HepG2 (cell line): ENCODE results near the gene SEPTIN3. TPM values are rescaled to one million over a fixed set of nuclear protein-coding genes. Genes with fewer than 3 reads are reported as not detected.
A peak's percentile ranks its signal among the peaks of the same experiment; 100 is the strongest.

Source experiments
- ARHGAP35 ChIP-seq: sonication (generic); formaldehyde crosslinking; IDR thresholded peaks from 2 replicates; pipeline ENCODE4 v1.9.0; 2022; ENCODE audit warnings: mild to moderate bottlenecking, inconsistent platforms, moderate library complexity, missing genetic modification reagents, borderline replicate concordance
- ATF1 ChIP-seq: IDR thresholded peaks from 2 replicates; pipeline ENCODE4 v1.6.1; 2016; ENCODE audit warnings: mild to moderate bottlenecking, control low read depth
- ATF7 ChIP-seq, 2 experiments: fragments of 450-650 bp in 1 of 2; sonication (generic) in 1 of 2; formaldehyde crosslinking in 1 of 2; IDR thresholded peaks; 2 replicates each; pipeline versions ENCODE4 v1.4.0 to v1.6.1; 2016 to 2020; ENCODE audit warnings: antibody characterized with exemption in 1 of 2, mild to moderate bottlenecking in 1 of 2, missing genetic modification reagents in 1 of 2
- BRF2 ChIP-seq: sonication (generic); formaldehyde crosslinking; IDR thresholded peaks from 2 replicates; pipeline ENCODE4 v1.8.1; 2022; ENCODE audit warnings: mild to moderate bottlenecking, missing genetic modification reagents
- ETS1 ChIP-seq: sonication (generic); formaldehyde crosslinking; IDR thresholded peaks from 2 replicates; pipeline ENCODE4 v1.4.0; 2020; ENCODE audit warnings: missing genetic modification reagents
- HNRNPH1 ChIP-seq: fragments of 200-400 bp; formaldehyde crosslinking; optimal IDR thresholded peaks from 2 replicates; pipeline ENCODE3; 2017; ENCODE audit warnings: mild to moderate bottlenecking, low read depth, low read length
- IKZF1 ChIP-seq: fragments of 450-650 bp; IDR thresholded peaks from 2 replicates; pipeline ENCODE4 v1.7.1; 2016
- KMT2B ChIP-seq: IDR thresholded peaks from 2 replicates; pipeline ENCODE4 v1.6.1; 2016; ENCODE audit warnings: missing genetic modification reagents, missing compliant biosample characterization
- MTF2 ChIP-seq: sonication (generic); formaldehyde crosslinking; IDR thresholded peaks from 2 replicates; pipeline ENCODE4 v1.5.0; 2020; ENCODE audit warnings: missing genetic modification reagents, borderline replicate concordance
- RFX3 ChIP-seq: IDR thresholded peaks from 2 replicates; pipeline ENCODE4 v1.6.1; 2016; ENCODE audit warnings: missing biosample characterization, missing genetic modification reagents
- RFX5 ChIP-seq: IDR thresholded peaks from 2 replicates; pipeline ENCODE4 v1.6.1; 2011; ENCODE audit warnings: low read depth, low read length, improper control_type of control experiment
- RORA ChIP-seq: sonication (generic); formaldehyde crosslinking; IDR thresholded peaks from 2 replicates; pipeline ENCODE4 v1.5.0; 2020; ENCODE audit warnings: mild to moderate bottlenecking, missing genetic modification reagents, moderate library complexity
- SIX4 ChIP-seq: sonication (generic); formaldehyde crosslinking; IDR thresholded peaks from 2 replicates; pipeline ENCODE4 v1.4.0; 2020; ENCODE audit warnings: missing genetic modification reagents
- TAF1 ChIP-seq: sonication (generic); formaldehyde crosslinking; IDR thresholded peaks from 2 replicates; pipeline ENCODE4 v1.4.0; 2020; ENCODE audit warnings: missing genetic modification reagents
- TCF12 ChIP-seq, 2 experiments: fragments of 450-650 bp in 1 of 2; sonication (generic) in 1 of 2; formaldehyde crosslinking in 1 of 2; IDR thresholded peaks; 2 replicates each; pipeline versions ENCODE4 v1.6.1 to v1.8.0; 2017 to 2022; ENCODE audit warnings: antibody characterized with exemption in 1 of 2, mild to moderate bottlenecking in 1 of 2, missing genetic modification reagents in 1 of 2, moderate library complexity in 1 of 2
- ZBTB26 ChIP-seq: IDR thresholded peaks from 2 replicates; pipeline ENCODE4 v1.6.1; 2016; ENCODE audit warnings: missing compliant biosample characterization, missing genetic modification reagents, borderline replicate concordance
- ZBTB49 ChIP-seq: sonication (generic); formaldehyde crosslinking; IDR thresholded peaks from 2 replicates; pipeline ENCODE4 v1.4.0; 2020; ENCODE audit warnings: missing genetic modification reagents, borderline replicate concordance
- ZNF138 ChIP-seq: sonication (generic); formaldehyde crosslinking; IDR thresholded peaks from 2 replicates; pipeline ENCODE4 v1.5.0; 2020; ENCODE audit warnings: mild to moderate bottlenecking, low read depth, missing genetic modification reagents
- ZNF234 ChIP-seq: sonication (generic); formaldehyde crosslinking; conservative IDR thresholded peaks from 2 replicates; pipeline ENCODE4 v1.5.1; 2020; ENCODE audit warnings: mild to moderate bottlenecking, missing genetic modification reagents
- ZNF350 ChIP-seq: sonication (generic); formaldehyde crosslinking; IDR thresholded peaks from 2 replicates; pipeline ENCODE4 v1.4.0; 2020; ENCODE audit warnings: mild to moderate bottlenecking, low read depth, missing genetic modification reagents, borderline replicate concordance
- ZNF354B ChIP-seq: sonication (generic); formaldehyde crosslinking; IDR thresholded peaks from 2 replicates; pipeline ENCODE4 v1.8.0; 2022; ENCODE audit warnings: mild to moderate bottlenecking, missing genetic modification reagents
- ZNF660 ChIP-seq: sonication (generic); formaldehyde crosslinking; IDR thresholded peaks from 2 replicates; pipeline ENCODE4 v1.5.1; 2020; ENCODE audit warnings: mild to moderate bottlenecking, low read depth, missing genetic modification reagents, borderline replicate concordance
- ZNF709 ChIP-seq: sonication (generic); formaldehyde crosslinking; IDR thresholded peaks from 2 replicates; pipeline ENCODE4 v1.5.0; 2020; ENCODE audit warnings: mild to moderate bottlenecking, missing genetic modification reagents
- ZSCAN12 ChIP-seq: sonication (generic); formaldehyde crosslinking; IDR thresholded peaks from 2 replicates; pipeline ENCODE4 v1.9.0; 2021; ENCODE audit warnings: mild to moderate bottlenecking, missing genetic modification reagents
- polyA plus RNA-seq, 8 experiments: library from polyadenylated mRNA; depleted of rRNA in 3 of 8; stranded (reverse) in 7 of 8; unstranded in 1 of 8; fragments of >200 nt; fragmentation: Illumina TruSeq in 4 of 8; extraction: Trizol in 4 of 8; gene quantifications; 2 replicates each; pipeline versions ENCODE4 v1.2.1 to v1.2.3, GENCODE V29; 2011 to 2016; ENCODE audit warnings: low read depth in 4 of 8, missing spikeins in 1 of 8, mixed read lengths in 1 of 8; ENCODE audit not compliant: insufficient read depth in 1 of 8
- total RNA-seq, 5 experiments: library from RNA; depleted of rRNA; stranded (reverse); fragments of >200 nt; fragmentation: Illumina TruSeq; extraction: Trizol; gene quantifications; 2 replicates each; pipeline ENCODE4 v1.2.3, GENCODE V29; 2016; ENCODE audit warnings: low read depth in 1 of 5

The SEPTIN3 gene
- total and polyA plus RNA-seq, 2 of the 13 experiments (the other 11 are each of a cell fraction or from before 2014, with no cell fraction given): 0.04 TPM; not detected in 1

GRCh38 chr22:41946629-41947423 is 22.4 kb upstream of the SEPTIN3 start, which contains the start of gene CENPM (continued):
- TF ChIP-seq RORA (no peak), IKZF1 (no peak), HNRNPH1 (no peak), ZNF234 (CRISPR knock-in tag) (peak; percentile 56), ZNF709 (CRISPR knock-in tag) (peak; percentile 89; the same call in 1 of the 2 replicates), ZNF354B (peak; percentile 91; the same call in 1 of the 2 replicates), ZNF138 (CRISPR knock-in tag) (no peak), RFX5 (no peak), ZNF660 (CRISPR knock-in tag) (no peak), KMT2B (CRISPR knock-in tag) (no peak; the same call in 1 of the 2 replicates), MTF2 (CRISPR knock-in tag) (peak; percentile 51; the same call in 1 of the 2 replicates), SIX4 (CRISPR knock-in tag) (0 out of 2 replicates have a peak, but pooled peaks have one; percentile 14), ZBTB49 (CRISPR knock-in tag) (no peak), BRF2 (peak; percentile 94), TAF1 (CRISPR knock-in tag) (peak; percentile 65), TCF12 (IDR thresholded peaks at IDR 0.05) (no peak), TCF12 (CRISPR knock-in tag; IDR thresholded peaks at IDR 0.05) (no peak; the same call in none of the 2 replicates), ATF1 (CRISPR knock-in tag) (no peak), ZSCAN12 (CRISPR knock-in tag) (0 out of 2 replicates have a peak, but pooled peaks have one; percentile 44), ARHGAP35 (CRISPR knock-in tag) (no peak), RFX3 (CRISPR knock-in tag) (no peak), ZBTB26 (CRISPR knock-in tag) (no peak), ZNF350 (CRISPR knock-in tag) (peak; percentile 63; the same call in 1 of the 2 replicates), ETS1 (no peak), ATF7 (IDR thresholded peaks at IDR 0.05) (no peak), ATF7 (CRISPR knock-in tag; IDR thresholded peaks at IDR 0.05) (peak; percentile 81)
